ENCODE results near the gene KRT12.

DNA sequence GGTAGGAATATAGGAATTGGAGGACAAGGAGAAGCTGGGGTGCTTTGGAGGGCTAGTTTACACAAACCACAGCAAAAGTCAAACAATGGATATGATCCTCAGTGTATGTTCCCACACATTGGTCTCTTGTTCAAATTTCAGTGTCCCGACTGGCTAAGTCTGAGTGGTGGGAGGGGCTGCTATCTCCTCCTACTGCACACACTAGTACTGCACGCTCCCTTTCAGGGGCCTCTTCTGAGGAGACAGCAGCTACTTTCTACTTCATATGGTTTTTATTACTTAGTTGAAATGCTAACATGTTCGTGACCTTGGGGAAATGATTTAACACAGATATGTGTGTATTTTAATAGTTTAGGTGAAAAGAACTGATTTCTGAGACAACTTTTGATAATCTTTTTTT, 25.8 kb downstream of the KRT12 start:
- TF ChIP-seq, protein P1, sequence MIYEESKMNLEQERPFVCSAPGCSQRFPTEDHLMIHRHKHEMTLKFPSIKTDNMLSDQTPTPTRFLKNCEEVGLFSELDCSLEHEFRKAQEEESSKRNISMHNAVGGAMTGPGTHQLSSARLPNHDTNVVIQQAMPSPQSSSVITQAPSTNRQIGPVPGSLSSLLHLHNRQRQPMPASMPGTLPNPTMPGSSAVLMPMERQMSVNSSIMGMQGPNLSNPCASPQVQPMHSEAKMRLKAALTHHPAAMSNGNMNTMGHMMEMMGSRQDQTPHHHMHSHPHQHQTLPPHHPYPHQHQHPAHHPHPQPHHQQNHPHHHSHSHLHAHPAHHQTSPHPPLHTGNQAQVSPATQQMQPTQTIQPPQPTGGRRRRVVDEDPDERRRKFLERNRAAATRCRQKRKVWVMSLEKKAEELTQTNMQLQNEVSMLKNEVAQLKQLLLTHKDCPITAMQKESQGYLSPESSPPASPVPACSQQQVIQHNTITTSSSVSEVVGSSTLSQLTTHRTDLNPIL (CRISPR knock-in tag; IDR thresholded peaks at IDR 0.05; ENCODE audit: low read depth): no peak
- TF ChIP-seq, protein P2, sequence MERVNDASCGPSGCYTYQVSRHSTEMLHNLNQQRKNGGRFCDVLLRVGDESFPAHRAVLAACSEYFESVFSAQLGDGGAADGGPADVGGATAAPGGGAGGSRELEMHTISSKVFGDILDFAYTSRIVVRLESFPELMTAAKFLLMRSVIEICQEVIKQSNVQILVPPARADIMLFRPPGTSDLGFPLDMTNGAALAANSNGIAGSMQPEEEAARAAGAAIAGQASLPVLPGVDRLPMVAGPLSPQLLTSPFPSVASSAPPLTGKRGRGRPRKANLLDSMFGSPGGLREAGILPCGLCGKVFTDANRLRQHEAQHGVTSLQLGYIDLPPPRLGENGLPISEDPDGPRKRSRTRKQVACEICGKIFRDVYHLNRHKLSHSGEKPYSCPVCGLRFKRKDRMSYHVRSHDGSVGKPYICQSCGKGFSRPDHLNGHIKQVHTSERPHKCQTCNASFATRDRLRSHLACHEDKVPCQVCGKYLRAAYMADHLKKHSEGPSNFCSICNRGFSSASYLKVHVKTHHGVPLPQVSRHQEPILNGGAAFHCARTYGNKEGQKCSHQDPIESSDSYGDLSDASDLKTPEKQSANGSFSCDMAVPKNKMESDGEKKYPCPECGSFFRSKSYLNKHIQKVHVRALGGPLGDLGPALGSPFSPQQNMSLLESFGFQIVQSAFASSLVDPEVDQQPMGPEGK (CRISPR knock-in tag; IDR thresholded peaks at IDR 0.05; ENCODE audit: borderline replicate concordance): no peak
- no peak for TF ChIP-seq RARB (CRISPR knock-in tag; IDR thresholded peaks at IDR 0.05)
- no peak for TF ChIP-seq CSDC2 (CRISPR knock-in tag; IDR thresholded peaks at IDR 0.05)
- TF ChIP-seq TOX (CRISPR knock-in tag; IDR thresholded peaks at IDR 0.05; ENCODE audit: borderline replicate concordance): no peak
- TF ChIP-seq, protein P3, sequence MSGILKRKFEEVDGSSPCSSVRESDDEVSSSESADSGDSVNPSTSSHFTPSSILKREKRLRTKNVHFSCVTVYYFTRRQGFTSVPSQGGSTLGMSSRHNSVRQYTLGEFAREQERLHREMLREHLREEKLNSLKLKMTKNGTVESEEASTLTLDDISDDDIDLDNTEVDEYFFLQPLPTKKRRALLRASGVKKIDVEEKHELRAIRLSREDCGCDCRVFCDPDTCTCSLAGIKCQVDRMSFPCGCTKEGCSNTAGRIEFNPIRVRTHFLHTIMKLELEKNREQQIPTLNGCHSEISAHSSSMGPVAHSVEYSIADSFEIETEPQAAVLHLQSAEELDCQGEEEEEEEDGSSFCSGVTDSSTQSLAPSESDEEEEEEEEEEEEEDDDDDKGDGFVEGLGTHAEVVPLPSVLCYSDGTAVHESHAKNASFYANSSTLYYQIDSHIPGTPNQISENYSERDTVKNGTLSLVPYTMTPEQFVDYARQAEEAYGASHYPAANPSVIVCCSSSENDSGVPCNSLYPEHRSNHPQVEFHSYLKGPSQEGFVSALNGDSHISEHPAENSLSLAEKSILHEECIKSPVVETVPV (CRISPR knock-in tag; IDR thresholded peaks at IDR 0.05): no peak
- TF ChIP-seq GLIS3 (CRISPR knock-in tag; IDR thresholded peaks at IDR 0.05): no peak
- TF ChIP-seq ZNF8 (CRISPR knock-in tag; IDR thresholded peaks at IDR 0.05): no peak
- no peak for TF ChIP-seq ZNF565 (CRISPR knock-in tag; conservative IDR thresholded peaks at IDR 0.05; ENCODE audit: low read depth)
- no peak for TF ChIP-seq ZC3H10 (CRISPR knock-in tag; IDR thresholded peaks at IDR 0.05)
- no peak for TF ChIP-seq ARNTL (CRISPR knock-in tag; IDR thresholded peaks at IDR 0.05; ENCODE audit: borderline replicate concordance, low read depth)
- no peak for TF ChIP-seq ISL1 (CRISPR knock-in tag; IDR thresholded peaks at IDR 0.05)
- no peak for TF ChIP-seq BACH2 (CRISPR knock-in tag; IDR thresholded peaks at IDR 0.05; ENCODE audit: borderline replicate concordance)

Measured in SK-N-SH treated with all-trans-retinoic acid at 6 μM for 48 hours (cell line).